Thyroid gland (tissue), 4 donors: ENCODE data around the gene SLC22A17.

ENCODE experiments used
- POLR2A ChIP-seq, 2 donors: fragments of 450-650 bp; IDR thresholded peaks; one replicate each; pipeline ENCODE4 v1.6.1; 2017; ENCODE audit warnings: antibody characterized with exemption in 2 of 2, mild to moderate bottlenecking in 2 of 2, moderate library complexity in 1 of 2
- TF ChIP-seq, protein P1 (sequence below), 6 experiments: fragments of 200-600 bp in 3 of 6; fragments of 450-650 bp in 3 of 6; sonication (generic) in 3 of 6; IDR thresholded peaks; one replicate each; pipeline ENCODE4 v1.5.1; 2016 to 2019; ENCODE audit warnings: antibody characterized with exemption in 6 of 6, mild to moderate bottlenecking in 2 of 6, inconsistent platforms in 1 of 6, moderate library complexity in 1 of 6

GRCh38 chr14:23310546-23310945, 42.1 kb downstream of the SLC22A17 start:
- TF ChIP-seq, protein P1, sequence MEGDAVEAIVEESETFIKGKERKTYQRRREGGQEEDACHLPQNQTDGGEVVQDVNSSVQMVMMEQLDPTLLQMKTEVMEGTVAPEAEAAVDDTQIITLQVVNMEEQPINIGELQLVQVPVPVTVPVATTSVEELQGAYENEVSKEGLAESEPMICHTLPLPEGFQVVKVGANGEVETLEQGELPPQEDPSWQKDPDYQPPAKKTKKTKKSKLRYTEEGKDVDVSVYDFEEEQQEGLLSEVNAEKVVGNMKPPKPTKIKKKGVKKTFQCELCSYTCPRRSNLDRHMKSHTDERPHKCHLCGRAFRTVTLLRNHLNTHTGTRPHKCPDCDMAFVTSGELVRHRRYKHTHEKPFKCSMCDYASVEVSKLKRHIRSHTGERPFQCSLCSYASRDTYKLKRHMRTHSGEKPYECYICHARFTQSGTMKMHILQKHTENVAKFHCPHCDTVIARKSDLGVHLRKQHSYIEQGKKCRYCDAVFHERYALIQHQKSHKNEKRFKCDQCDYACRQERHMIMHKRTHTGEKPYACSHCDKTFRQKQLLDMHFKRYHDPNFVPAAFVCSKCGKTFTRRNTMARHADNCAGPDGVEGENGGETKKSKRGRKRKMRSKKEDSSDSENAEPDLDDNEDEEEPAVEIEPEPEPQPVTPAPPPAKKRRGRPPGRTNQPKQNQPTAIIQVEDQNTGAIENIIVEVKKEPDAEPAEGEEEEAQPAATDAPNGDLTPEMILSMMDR (IDR thresholded peaks at IDR 0.05): no peak
- no peak for TF ChIP-seq POLR2A (IDR thresholded peaks at IDR 0.05)
